ENCODE data around the gene CBX4. TPM values are rescaled to one million over a fixed set of nuclear protein-coding genes. Genes with fewer than 3 reads are reported as not detected.

CBX4 gene
- total and polyA plus RNA-seq, 2 donors from 2014 or later, result 7.1 to 26.8 TPM

GRCh38 chr17:79792984-79793923 lies 46.0 kb downstream of the CBX4 start:
- H3K9me3 ChIP-seq (ENCODE audit: control insufficient read depth in 2 of 3, insufficient read depth in 1 of 3, low read length in 3 of 3), result no peaks in the 10 kb centered on the region
- H3K4me1 ChIP-seq (ENCODE audit: control insufficient read depth in 2 of 3, insufficient read depth in 2 of 3, low read depth in 1 of 3, low read length in 3 of 3), result peaks cover under 1 to 10% (median 2%) of the 10 kb centered on the region in 3 donors
- peaks cover 0 to 2% (median 0%) of the 10 kb centered on the region in 3 donors for H3K36me3 ChIP-seq (ENCODE audit: control insufficient read depth in 2 of 3, insufficient read depth in 3 of 3, low read length in 3 of 3)
- H3K4me3 ChIP-seq (ENCODE audit: low read length in 3 of 3), result peak overlapping the region in 1 of 3 donors; percentile 6
- DNase-seq (peak; percentile 60 to 89 (median 75)), FAIRE-seq (no peak)
- H3K9ac ChIP-seq (ENCODE audit: low read length in 3 of 3), result no peak overlapping the region
- intact Hi-C loops (cut with DNase I), result no loop called here
- no peak for TF ChIP-seq CTCF (IDR thresholded peaks at IDR 0.05; ENCODE audit: borderline replicate concordance, extremely low read depth, insufficient read depth)
- no peak overlapping the region for H3K27ac ChIP-seq (ENCODE audit: low read depth in 2 of 2, low read length in 2 of 2)
- peaks cover 29% of the 10 kb centered on the region for H3K27me3 ChIP-seq (ENCODE audit: control insufficient read depth, insufficient read depth, low read length)

GRCh38 chr17:79792341-79792871 lies 46.8 kb downstream of the CBX4 start:
- DNase-seq, result peak in 4 of 5 donors; percentile 32 to 58 (median 40)
- intact Hi-C loops (cut with DNase I), result no loop called here
- H3K27ac ChIP-seq (ENCODE audit: low read depth in 2 of 2, low read length in 2 of 2), result no peak overlapping the region

GRCh38 chr17:79791735-79792161 lies 47.5 kb downstream of the CBX4 start:
- Histone ChIP-seq H3K36me3 (ENCODE audit: control insufficient read depth in 2 of 3, insufficient read depth in 3 of 3, low read length in 3 of 3) (peaks cover 0 to 2% (median 0%) of the 10 kb centered on the region in 3 donors), H3K4me3 (ENCODE audit: low read length in 3 of 3) (no peak overlapping the region), H3K9ac (ENCODE audit: low read length in 3 of 3) (no peak overlapping the region), H3K27ac (ENCODE audit: low read depth in 2 of 2, low read length in 2 of 2) (no peak overlapping the region), H3K9me3 (ENCODE audit: control insufficient read depth in 2 of 3, insufficient read depth in 1 of 3, low read length in 3 of 3) (no peaks in the 10 kb centered on the region), H3K4me1 (ENCODE audit: control insufficient read depth in 2 of 3, insufficient read depth in 2 of 3, low read depth in 1 of 3, low read length in 3 of 3) (peaks cover 0 to 4% (median 2%) of the 10 kb centered on the region in 3 donors), H3K27me3 (ENCODE audit: control insufficient read depth, insufficient read depth, low read length) (peaks cover 31% of the 10 kb centered on the region)
- TF ChIP-seq CTCF (IDR thresholded peaks at IDR 0.05; ENCODE audit: borderline replicate concordance, extremely low read depth, insufficient read depth), result no peak
- FAIRE-seq (no peak), DNase-seq (peak in 1 of 5 donors; percentile 75)
- intact Hi-C loops (cut with DNase I), result no loop called here

More at GRCh38 chr17:79792341-79792871, 46.8 kb downstream of the CBX4 start:
- Histone ChIP-seq H3K27me3 (ENCODE audit: control insufficient read depth, insufficient read depth, low read length) (peaks cover 31% of the 10 kb centered on the region), H3K9ac (ENCODE audit: low read length in 3 of 3) (no peak overlapping the region), H3K4me1 (ENCODE audit: control insufficient read depth in 2 of 3, insufficient read depth in 2 of 3, low read depth in 1 of 3, low read length in 3 of 3) (peaks cover 0 to 4% (median 2%) of the 10 kb centered on the region in 3 donors), H3K36me3 (ENCODE audit: control insufficient read depth in 2 of 3, insufficient read depth in 3 of 3, low read length in 3 of 3) (peaks cover 0 to 2% (median 0%) of the 10 kb centered on the region in 3 donors), H3K4me3 (ENCODE audit: low read length in 3 of 3) (no peak overlapping the region), H3K9me3 (ENCODE audit: control insufficient read depth in 2 of 3, insufficient read depth in 1 of 3, low read length in 3 of 3) (no peaks in the 10 kb centered on the region)
- no peak for FAIRE-seq
- no peak for TF ChIP-seq CTCF (IDR thresholded peaks at IDR 0.05; ENCODE audit: borderline replicate concordance, extremely low read depth, insufficient read depth)
